NT2/D1 (cell line): ENCODE data around the gene COG2.

Experiments used
- DNase-seq: peaks from one replicate; pipeline ENCODE4 v3.0.0-alpha.2; 2011; ENCODE audit warnings: low read depth, low spot score
- H3K27me3 ChIP-seq: 2 replicates; pipeline ENCODE4 v1.6.0; 2011; ENCODE audit warnings: mild to moderate bottlenecking; ENCODE audit not compliant: insufficient read length, insufficient read depth
- H3K36me3 ChIP-seq: 2 replicates; pipeline ENCODE4 v1.6.1; 2011; ENCODE audit warnings: mild to moderate bottlenecking, low read length, mixed read lengths; ENCODE audit not compliant: insufficient read depth, insufficient read length
- H3K4me1 ChIP-seq: 2 replicates; pipeline ENCODE4 v1.5.1; 2011; ENCODE audit not compliant: insufficient read depth, insufficient read length
- H3K4me3 ChIP-seq: 2 replicates; pipeline ENCODE4 v1.5.1; 2011; ENCODE audit warnings: low read depth; ENCODE audit not compliant: insufficient read length
- H3K9ac ChIP-seq: 2 replicates; pipeline ENCODE4 v1.6.0; 2011; ENCODE audit warnings: low read depth; ENCODE audit not compliant: insufficient read length
- H3K9me3 ChIP-seq: 2 replicates; pipeline ENCODE4 v1.5.1; 2011; ENCODE audit warnings: mild to moderate bottlenecking, low read length; ENCODE audit not compliant: insufficient read depth
- SUZ12 ChIP-seq: IDR thresholded peaks from 2 replicates; pipeline ENCODE4 v1.6.1; 2011; ENCODE audit not compliant: insufficient read length, insufficient read depth; ENCODE audit errors: extremely low read depth
- YY1 ChIP-seq: IDR thresholded peaks from 2 replicates; pipeline ENCODE4 v1.6.1; 2011; ENCODE audit not compliant: insufficient read length, insufficient read depth
- ZNF274 ChIP-seq: IDR thresholded peaks from 2 replicates; pipeline ENCODE4 v1.6.1; 2011; ENCODE audit warnings: mild to moderate bottlenecking, low read depth, low read length

COG2 gene

GRCh38 chr1:230707732-230708630 is 65.7 kb downstream of the COG2 start:
- no peak overlapping the region for H3K9ac ChIP-seq
- H3K27me3 ChIP-seq = no peaks in the 10 kb centered on the region
- H3K4me1 ChIP-seq = peaks cover 6% of the 10 kb centered on the region
- H3K9me3 ChIP-seq = no peaks in the 10 kb centered on the region
- no peak for DNase-seq
- no peak overlapping the region for H3K4me3 ChIP-seq
- no peaks in the 10 kb centered on the region for H3K36me3 ChIP-seq
- TF ChIP-seq ZNF274 = no peak
- no peak for TF ChIP-seq SUZ12
- TF ChIP-seq YY1 = no peak

DNA sequence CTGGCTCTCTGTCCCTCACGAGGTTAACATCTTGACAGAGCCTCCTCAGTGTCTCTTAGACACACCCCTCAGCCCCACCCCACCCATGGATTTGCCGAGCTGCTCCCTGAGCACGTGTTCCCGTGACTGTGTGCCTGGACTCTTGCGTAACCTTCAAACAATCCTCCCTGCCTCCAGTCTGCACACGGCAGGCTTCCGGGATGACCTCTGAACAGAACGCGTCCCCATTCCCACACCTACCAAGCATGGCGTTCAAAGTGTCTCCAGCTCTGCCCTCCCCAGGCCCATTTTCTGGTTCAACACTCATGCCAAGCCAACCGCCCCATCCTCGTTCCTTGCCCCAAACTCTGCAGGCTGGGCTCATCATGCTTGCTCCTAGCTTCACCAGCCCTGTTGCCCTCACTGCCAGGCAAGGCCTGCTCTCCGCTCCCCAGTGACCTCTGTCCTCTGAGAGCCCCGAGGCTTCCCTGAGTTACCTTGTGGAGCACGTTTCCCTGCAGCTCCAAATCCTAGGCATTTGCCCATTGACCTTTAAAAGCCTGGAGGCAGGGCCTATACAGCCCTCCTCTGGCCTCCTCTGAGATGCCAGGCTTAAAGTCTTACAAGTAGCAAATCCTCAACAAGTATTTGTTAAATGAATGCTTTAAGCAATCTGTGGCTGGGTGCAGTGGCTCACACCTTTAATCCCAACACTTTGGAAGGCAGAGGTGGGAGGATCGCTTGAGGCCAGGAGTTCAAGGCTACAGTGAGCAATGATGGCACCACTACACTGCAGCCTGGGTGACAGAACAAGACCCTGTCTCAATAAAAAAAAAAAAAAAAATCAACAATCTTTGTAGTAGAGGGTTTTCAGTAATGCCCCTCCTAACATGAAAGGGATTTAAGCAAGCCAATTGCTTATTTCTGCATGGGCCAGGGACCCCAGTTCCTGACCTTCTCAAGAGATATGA is 66.6 kb downstream of the COG2 start:
- no peak for TF ChIP-seq YY1
- TF ChIP-seq SUZ12 = no peak
- TF ChIP-seq ZNF274 = no peak
- no peaks in the 10 kb centered on the region for H3K36me3 ChIP-seq
- no peak overlapping the region for H3K4me3 ChIP-seq
- DNase-seq = no peak
- H3K27me3 ChIP-seq = no peaks in the 10 kb centered on the region
- no peak overlapping the region for H3K9ac ChIP-seq
- peaks cover 11% of the 10 kb centered on the region for H3K4me1 ChIP-seq
- H3K9me3 ChIP-seq = no peaks in the 10 kb centered on the region

DNA sequence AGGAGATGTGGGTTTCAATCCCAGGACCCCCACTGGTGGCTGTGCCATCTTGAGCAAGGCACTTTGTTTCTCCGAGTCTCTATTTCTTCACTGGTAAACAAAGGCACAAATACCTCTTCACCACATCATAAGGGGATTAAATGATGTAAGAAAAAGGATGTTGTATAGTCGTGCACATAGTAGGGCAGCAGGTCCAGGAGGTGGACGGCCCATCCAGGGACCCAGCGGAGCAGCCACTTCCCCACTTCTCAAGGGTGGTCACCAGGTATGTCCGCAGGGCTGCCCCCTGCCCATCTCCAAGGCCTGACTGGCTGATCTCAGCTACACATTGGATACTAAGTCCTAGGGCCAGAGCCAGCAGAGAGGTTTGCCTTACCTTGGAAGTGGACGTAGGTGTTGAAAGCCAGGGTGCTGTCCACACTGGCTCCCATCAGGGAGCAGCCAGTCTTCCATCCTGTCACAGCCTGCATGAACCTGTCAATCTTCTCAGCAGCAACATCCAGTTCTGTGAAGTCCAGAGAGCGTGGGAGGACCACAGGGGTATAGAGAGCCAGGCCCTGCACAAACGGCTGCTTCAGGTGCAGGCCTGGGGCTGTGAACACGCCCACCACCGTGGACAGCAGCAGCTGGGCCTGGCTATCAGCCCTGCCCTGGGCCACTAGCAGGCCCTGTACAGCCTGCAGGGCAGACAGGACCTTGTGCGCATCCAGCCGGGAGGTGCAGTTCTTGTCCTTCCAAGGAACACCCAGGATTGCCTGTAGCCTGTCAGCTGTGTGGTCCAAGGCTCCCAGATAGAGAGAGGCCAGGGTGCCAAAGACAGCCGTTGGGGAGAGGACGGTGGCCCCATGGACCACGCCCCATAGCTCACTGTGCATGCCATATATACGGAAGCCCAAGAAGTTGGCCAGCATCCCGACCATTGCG is 67.6 kb downstream of the COG2 start:
- Histone ChIP-seq H3K27me3 (no peaks in the 10 kb centered on the region), H3K9ac (no peak overlapping the region), H3K4me1 (peaks cover 11% of the 10 kb centered on the region), H3K9me3 (no peaks in the 10 kb centered on the region), H3K4me3 (no peak overlapping the region), H3K36me3 (no peaks in the 10 kb centered on the region)
- TF ChIP-seq ZNF274 (no peak), SUZ12 (no peak)
- no peak for DNase-seq

DNA sequence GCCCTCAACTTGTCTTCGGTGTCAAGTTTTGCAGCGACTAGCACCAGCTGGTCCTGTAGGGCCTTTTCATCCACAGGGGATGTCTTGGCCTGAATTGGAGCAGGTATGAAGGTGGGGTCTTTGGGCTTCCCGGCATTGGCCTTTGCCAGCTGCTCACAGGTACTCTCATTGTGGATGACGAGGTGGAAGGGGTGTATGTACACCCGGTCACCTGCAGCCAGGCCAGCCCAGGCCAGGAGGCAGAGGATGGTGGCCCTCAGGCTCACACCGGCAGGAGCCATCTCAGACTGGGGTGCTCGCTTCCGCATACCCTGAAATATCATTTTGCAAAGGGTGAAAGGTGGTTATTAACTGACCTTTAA is 68.2 kb downstream of the COG2 start:
- H3K9me3 ChIP-seq = no peaks in the 10 kb centered on the region
- TF ChIP-seq YY1 (no peak), SUZ12 (no peak), ZNF274 (no peak)
- H3K36me3 ChIP-seq = no peaks in the 10 kb centered on the region
- H3K9ac ChIP-seq = no peak overlapping the region
- H3K27me3 ChIP-seq = no peaks in the 10 kb centered on the region
- DNase-seq = no peak
- H3K4me3 ChIP-seq = no peak overlapping the region
- peaks cover 11% of the 10 kb centered on the region for H3K4me1 ChIP-seq

GRCh38 chr1:230711245-230711644 is 69.0 kb downstream of the COG2 start:
- Histone ChIP-seq H3K9ac (no peak overlapping the region), H3K4me3 (no peak overlapping the region), H3K4me1 (peaks cover 11% of the 10 kb centered on the region), H3K27me3 (no peaks in the 10 kb centered on the region), H3K9me3 (0 out of 2 replicates have a peak, but pooled peaks cover 5% of the 10 kb centered on the region), H3K36me3 (no peaks in the 10 kb centered on the region)
- TF ChIP-seq YY1 = no peak
- no peak for TF ChIP-seq ZNF274
- no peak for TF ChIP-seq SUZ12
- no peak for DNase-seq

- no peak for TF ChIP-seq SUZ12
- H3K4me1 ChIP-seq = peaks cover 11% of the 10 kb centered on the region
- no peaks in the 10 kb centered on the region for H3K27me3 ChIP-seq
- no peak overlapping the region for H3K9ac ChIP-seq
- no peak overlapping the region for H3K4me3 ChIP-seq
- no peak for DNase-seq
- no peaks in the 10 kb centered on the region for H3K36me3 ChIP-seq
- 0 out of 2 replicates have a peak, but pooled peaks cover 8% of the 10 kb centered on the region for H3K9me3 ChIP-seq
These were observed 70.2 kb downstream of the COG2 start for GRCh38 chr1:230712470-230712942.
